GM18508 (cell line): ENCODE results near the gene EXOC7.

ENCODE experiments used
- ATAC-seq: cut with Tn5 transposase; IDR thresholded peaks from one replicate; pipeline ENCODE4 v1.9.1; 2021; ENCODE audit warnings: moderate number of reproducible peaks; ENCODE audit not compliant: insufficient read depth, unreplicated experiment

Gene EXOC7

GRCh38 chr17:76138896-76139752, 35.5 kb upstream of the EXOC7 start:
- no peak for ATAC-seq

GRCh38 chr17:76138234-76138895, 34.8 kb upstream of the EXOC7 start:
- ATAC-seq, result no peak

- no peak for ATAC-seq
Measured at GRCh38 chr17:76137351-76138233, 34.0 kb upstream of the EXOC7 start.

DNA sequence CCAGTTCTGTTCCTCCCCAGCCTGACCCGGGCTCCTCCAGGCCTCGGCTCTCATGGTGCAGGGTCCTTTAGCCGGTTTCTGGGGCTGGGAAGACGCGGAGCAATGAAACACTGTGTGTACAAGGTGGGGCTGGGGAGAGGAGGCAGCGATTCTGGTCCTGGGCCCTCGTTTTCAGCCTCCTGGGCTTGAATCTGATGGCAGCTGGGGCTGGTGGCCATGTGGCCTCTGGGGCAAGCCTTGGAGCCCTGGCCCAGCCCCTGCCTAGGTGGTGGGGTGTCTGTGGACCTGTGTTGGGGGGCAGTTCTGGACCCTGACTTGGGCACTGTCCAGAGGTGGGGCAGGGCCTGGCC, 33.4 kb upstream of the EXOC7 start:
- no peak for ATAC-seq

GRCh38 chr17:76136276-76137000, 32.9 kb upstream of the EXOC7 start:
- no peak for ATAC-seq

GRCh38 chr17:76135810-76136188, 32.2 kb upstream of the EXOC7 start:
- no peak for ATAC-seq

DNA sequence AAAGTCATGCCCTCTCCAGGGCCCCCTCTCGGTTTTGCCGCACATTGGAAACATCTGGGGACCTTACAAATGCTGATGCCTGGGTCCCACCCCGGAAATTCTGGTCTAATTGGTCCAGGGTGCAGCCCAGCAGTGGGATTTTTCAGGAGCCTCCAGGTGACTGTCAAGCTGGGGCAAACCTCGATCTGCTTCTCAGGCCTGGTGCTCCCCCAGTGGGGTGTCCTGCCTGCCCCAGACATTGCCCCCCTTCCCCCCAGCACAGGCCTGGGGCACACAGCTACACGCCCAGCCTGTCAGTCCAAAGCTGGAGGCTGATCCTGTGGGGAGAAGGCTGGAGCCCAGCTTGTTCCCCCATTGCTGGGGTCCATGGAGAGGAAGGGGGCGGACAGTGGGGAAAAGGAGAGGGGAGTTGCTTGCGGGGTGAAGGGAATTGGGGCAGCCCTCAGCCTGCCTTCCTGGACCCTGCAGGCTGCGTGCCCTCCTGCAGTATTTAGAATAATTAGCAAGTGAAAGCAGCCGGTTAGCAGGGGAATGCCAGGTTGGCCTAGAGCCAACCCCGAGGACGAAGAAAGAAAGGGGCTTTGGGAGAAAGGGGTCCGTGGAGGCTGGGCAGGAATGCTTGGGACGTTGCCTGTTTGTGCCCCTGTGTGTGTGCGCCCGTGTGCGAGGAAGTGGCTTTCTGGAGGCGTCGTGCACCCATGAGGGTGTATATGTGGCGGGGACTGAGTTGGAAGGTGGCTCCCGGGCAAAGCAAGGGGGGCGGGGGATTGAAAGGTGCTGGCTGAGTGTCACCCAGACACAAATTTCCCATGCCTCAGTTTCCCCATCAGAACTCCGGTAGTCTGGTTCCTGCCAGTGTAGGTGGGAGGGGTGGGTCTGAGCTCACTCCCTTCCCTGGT, 31.6 kb upstream of the EXOC7 start:
- no peak for ATAC-seq

GRCh38 chr17:76132574-76133338, 29.2 kb upstream of the EXOC7 start:
- ATAC-seq, result no peak

GRCh38 chr17:76131692-76132573, 28.3 kb upstream of the EXOC7 start:
- no peak for ATAC-seq

DNA sequence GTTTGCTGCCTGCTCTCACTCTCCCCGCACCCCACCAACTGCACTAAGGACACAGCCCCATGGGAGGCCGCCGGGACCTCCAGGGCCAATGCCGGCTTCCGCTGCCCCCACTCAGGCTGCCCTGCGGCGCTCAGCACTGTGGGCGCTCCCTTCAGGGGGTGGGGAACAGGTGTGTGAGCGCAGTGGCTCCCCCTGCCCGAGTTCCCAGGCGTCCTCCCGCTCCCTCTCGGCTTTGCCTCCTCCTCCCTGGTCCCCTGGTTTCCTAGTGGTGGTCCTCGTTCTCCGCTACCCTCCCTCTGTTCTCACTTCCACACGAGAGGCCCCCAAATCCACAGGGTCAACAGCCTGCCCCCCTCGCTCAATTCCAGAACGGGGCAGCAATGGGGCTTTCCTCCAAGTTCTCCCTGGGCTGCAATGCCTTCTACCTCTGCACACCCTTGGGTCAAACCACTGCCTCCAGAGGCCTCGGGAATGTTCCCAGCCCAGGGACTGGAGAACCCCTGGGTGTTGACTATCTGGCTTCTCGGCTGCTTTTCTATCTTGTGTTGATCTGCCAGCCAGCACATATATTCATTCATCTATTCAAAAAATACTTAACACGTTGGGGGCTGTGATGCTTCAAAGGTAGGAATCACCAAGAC, 27.6 kb upstream of the EXOC7 start:
- no peak for ATAC-seq

DNA sequence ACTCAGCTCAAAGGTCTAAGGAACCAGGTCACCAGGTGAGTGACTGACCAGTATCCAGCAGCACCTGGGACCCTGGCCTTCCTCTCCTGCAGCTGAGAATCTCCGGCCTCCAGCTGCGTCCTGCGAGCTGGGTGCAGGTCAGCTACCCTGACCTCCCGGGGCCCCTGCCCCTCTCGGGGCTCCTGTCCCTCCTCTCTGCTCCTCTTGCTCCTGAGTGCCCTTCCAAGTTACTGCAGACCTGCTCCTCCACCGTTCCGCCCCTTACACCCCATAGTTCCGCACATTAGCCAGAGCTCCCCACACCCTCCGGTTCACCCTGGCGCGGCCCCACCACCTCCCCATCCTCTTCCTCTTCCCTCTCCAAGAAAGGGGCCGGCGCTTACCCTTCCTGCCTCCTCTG, 26.9 kb upstream of the EXOC7 start:
- ATAC-seq, result no peak

GRCh38 chr17:76125922-76126321, 22.3 kb upstream of the EXOC7 start:
- no peak for ATAC-seq

GRCh38 chr17:76125391-76125675, 21.7 kb upstream of the EXOC7 start:
- no peak for ATAC-seq

- no peak for ATAC-seq
Measured at GRCh38 chr17:76124582-76125390, 21.2 kb upstream of the EXOC7 start.

DNA sequence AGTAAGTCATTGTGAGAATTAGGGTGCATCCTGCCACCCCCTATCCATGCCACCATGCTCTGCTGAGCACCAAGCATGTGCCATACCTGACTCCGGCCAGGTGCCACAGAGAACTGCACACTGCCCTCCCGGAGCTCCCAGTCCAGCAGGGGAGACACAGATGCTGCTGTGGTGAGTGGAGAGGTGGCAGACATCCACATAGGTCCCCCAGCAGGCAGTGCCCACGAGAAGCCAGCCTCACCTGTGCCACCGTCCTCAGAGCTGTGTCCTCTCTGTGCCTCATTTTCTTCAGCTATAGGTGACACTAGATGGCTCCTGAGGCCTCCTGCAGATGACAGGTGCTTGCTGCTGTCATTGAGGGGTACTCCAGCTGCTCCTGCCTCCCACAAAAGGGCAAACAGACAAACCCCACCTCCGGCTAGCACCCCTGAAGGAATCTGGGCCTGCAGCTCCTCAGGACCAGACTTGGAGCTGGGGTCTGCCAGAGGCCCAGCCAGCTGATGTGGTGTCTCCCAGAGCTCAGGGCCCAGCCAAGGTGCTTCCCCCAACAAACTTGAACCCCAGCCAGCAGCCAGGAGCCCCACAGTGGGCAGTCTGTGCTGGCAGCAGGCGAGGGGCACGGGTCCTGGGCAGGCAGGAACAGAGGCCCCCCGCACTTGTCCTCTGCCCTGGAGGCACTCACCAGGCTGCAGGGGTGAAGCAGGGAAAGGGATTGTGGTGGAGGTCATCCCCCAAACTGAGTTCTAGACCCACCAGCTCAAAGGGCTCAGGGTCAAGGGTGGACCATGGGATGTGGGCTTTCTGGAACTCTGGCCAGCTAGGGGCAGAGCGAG, 20.4 kb upstream of the EXOC7 start:
- no peak for ATAC-seq

GRCh38 chr17:76123191-76123499, 19.6 kb upstream of the EXOC7 start:
- no peak for ATAC-seq
